GM19240 (cell line): ENCODE measurements around the gene GPHB5.
"Not testable (repeated sequence)": the region's sequence is repeated elsewhere in the genome, so short reads cannot be mapped to it uniquely, and the experiment has no call there.

Experiments used
- DNase-seq: peaks from one replicate; pipeline ENCODE4 v3.0.0; 2011; ENCODE audit warnings: low spot score; ENCODE audit not compliant: insufficient read length

The GPHB5 gene

GRCh38 chr14:63296060-63296563 is 22.6 kb downstream of the GPHB5 start:
- DNase-seq: no peak

GRCh38 chr14:63295231-63295685 is 23.5 kb downstream of the GPHB5 start:
- no peak for DNase-seq

- no peak for DNase-seq
These were observed 25.9 kb downstream of the GPHB5 start for GRCh38 chr14:63292805-63293204.

- no peak for DNase-seq
These were observed 27.8 kb downstream of the GPHB5 start for GRCh38 chr14:63290741-63291430.

GRCh38 chr14:63288853-63289252 is 29.9 kb downstream of the GPHB5 start:
- DNase-seq: no peak

GRCh38 chr14:63287666-63288483 is 30.9 kb downstream of the GPHB5 start:
- DNase-seq: no peak

- no peak for DNase-seq
These were observed 32.7 kb downstream of the GPHB5 start for GRCh38 chr14:63286071-63286470.

- DNase-seq: no peak
These were observed 34.9 kb downstream of the GPHB5 start for GRCh38 chr14:63283884-63284248.

- DNase-seq: peak; percentile 20
These were observed 35.5 kb downstream of the GPHB5 start for GRCh38 chr14:63282997-63283883.

GRCh38 chr14:63279933-63280332 is 38.8 kb downstream of the GPHB5 start:
- not testable (repeated sequence) for DNase-seq

- DNase-seq: no peak
These were observed 41.0 kb downstream of the GPHB5 start for GRCh38 chr14:63277591-63278183.

GRCh38 chr14:63276492-63277342 is 42.0 kb downstream of the GPHB5 start:
- DNase-seq: no peak

GRCh38 chr14:63276016-63276415 is 42.7 kb downstream of the GPHB5 start:
- no peak for DNase-seq

- no peak for DNase-seq
These were observed 43.1 kb downstream of the GPHB5 start for GRCh38 chr14:63275611-63276010.

GRCh38 chr14:63273717-63274655 is 44.7 kb downstream of the GPHB5 start:
- DNase-seq: no peak

- DNase-seq: no peak
These were observed 45.6 kb downstream of the GPHB5 start for GRCh38 chr14:63273129-63273528.

GRCh38 chr14:63269561-63270225 is 49.0 kb downstream of the GPHB5 start:
- DNase-seq: no peak

- DNase-seq: no peak
These were observed 50.0 kb downstream of the GPHB5 start for GRCh38 chr14:63268771-63269170.

- no peak for DNase-seq
These were observed 51.6 kb downstream of the GPHB5 start for GRCh38 chr14:63267171-63267570.
